Bone marrow (tissue), 2 donors: ENCODE measurements around the gene PGC.

ENCODE experiments used
- DNase-seq, 2 donors: peaks; one replicate each; lab custom pipeline; 2025; lab: John Stamatoyannopoulos, UW

PGC gene

DNA sequence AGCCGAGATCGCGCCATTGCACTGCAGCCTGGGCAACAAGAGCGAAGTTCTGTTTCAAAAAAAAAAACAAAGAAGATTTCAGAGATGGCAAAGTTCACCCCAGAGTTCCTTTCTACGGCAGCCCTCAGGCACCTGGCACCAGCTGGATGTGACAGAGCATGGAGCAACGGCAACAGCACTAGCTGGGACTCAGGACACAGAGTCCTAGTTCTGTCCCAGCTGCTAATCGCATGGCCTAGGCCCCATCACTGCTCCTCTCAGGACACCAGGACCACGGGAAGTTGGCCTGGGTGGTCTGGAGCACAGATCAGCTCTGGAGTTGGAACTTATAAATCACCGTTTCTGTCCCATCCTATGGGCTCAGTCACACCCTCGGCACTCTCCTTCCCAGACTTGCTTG is 1.1 kb downstream of the PGC start:
- no peak for DNase-seq

DNA sequence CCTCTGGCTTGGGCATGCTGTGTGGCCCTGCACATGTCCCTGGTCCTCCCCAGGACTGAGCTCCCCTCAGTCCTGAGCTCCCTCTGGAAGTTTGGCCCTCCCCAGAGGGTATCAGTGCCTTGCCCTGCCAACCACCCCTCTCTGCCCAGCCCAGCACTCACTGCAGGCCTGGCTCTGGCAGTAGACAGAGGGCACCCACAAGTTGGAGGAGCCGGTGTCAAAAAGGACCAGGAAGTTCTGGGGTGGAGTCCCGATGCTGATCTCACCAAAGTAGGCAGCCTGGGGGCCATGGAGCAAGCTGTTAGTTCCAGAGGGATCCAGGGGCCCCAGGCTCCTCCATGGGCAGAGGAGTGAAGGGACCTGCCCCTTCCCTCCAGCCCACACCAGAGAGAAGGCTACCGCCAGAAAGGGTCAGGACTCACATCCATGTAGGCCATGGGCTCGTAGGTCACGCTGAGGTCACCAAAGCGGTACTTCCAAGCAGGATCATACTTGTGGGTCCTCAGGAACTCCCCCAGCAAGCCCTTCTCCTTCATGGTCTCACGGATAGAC is 2.9 kb downstream of the PGC start:
- no peak for DNase-seq

- DNase-seq, result no peak
Observed at GRCh38 chr6:41743406-41744235, 3.6 kb downstream of the PGC start.

GRCh38 chr6:41741625-41742490 is 5.3 kb downstream of the PGC start:
- no peak for DNase-seq

GRCh38 chr6:41740366-41741162 is 6.6 kb downstream of the PGC start:
- DNase-seq, result no peak

GRCh38 chr6:41739041-41739440 is 8.2 kb downstream of the PGC start:
- DNase-seq, result no peak

DNA sequence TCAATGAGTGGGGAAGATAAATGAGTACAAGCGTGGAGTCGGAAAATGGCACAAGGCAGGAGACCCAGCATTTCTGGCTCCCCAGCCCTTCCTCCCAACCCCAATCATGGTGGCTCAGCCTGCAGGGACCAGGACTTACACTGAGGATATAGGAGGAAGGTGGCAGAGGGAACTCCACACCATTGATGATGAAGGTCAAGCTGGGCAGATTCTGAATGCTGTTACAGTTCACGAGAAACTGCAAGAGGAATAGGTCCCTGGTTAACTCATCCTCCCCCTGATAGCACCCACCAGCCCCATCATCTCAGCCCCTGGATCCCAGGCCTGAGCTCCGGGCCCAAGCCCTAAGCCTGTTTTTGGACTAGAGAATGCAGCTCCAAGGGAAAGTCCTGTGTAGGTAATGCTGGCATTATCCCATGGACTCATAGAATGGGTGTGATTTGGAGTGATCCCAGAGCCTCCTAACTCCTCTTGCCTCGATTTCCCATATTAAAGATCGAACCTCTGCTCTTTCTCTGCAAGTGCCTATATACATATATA is 9.5 kb downstream of the PGC start:
- no peak for DNase-seq

- DNase-seq, result no peak
Observed at GRCh38 chr6:41736800-41737555, 10.2 kb downstream of the PGC start.

- DNase-seq, result no peak
Observed at GRCh38 chr6:41736186-41736733, 10.9 kb downstream of the PGC start.

- DNase-seq, result peak; percentile 79 to 91
Observed at GRCh38 chr6:41735427-41736185, 11.6 kb downstream of the PGC start, which contains the start of gene TFEB. TFEB (minus strand) TSS chr6:41735608; CDS start chr6:41691213, 44,395 bp downstream.

- peak; percentile 26 to 61 for DNase-seq
Observed at GRCh38 chr6:41734666-41735426, 12.4 kb downstream of the PGC start.

DNA sequence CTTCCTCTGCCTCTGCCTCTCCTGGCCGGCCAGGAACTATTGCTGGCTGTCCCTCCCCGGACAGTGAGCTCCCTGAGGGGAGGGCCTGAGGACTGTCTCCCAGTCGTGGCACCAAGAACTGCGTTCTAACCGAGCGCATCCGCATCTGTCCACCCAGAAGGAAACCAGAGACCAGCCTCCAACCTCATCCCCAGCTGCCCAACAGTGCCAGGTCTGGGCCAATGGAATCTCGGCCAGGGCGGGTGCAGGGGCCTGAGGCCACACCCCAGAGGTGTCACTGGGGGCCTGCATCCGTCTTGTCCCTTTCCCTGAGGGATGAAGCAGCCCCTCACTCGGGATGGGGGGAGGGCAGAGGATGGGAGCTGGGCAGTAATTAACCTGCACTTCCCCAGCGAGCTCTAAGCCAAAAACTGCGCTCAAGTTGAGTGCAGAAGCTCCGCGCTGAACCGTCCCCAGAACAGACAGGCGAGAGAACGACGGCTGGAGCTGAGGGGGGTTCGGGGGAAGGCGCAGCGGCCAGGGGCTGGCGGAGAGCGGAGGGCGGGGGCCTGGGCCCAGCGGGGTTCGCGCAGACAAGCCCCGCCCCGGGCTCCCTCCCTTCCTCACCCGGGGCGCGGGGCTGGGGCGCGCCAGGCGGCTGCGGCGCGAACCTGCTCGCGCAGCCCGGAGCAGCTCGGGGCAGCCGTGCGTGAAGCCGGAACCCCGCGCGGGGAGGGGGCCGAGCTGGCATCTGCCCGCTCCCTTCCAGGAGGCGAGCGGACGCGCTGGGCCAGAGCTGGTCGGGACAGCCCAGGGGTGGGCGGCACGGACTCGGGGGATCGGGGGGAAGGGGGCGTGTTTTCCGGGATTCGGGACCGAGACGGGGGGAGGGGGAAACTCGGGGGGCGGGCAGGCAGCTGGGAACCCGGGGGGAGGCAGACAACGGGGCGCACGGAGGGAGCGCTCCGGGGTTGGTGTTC is 13.2 kb downstream of the PGC start:
- DNase-seq, result peak; percentile 61 to 64

DNA sequence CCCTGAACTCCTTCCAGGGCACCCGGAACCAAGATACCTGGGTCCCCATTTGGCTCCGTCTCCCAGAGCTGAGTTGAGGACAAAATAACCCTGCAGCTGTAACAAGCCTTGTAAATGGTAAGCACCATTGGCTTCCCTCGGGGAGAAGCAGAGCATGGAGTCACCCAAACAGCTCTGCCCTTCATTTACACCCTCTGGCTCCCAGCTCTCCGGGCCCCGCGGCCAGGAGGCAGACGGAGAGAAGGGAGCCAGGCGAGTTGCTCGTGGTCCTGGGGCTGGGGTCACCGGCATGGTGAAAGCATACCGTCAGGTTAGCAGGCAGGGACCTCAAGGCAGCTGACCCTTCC is 13.9 kb downstream of the PGC start:
- DNase-seq, result no peak

- DNase-seq, result no peak
Observed at GRCh38 chr6:41732591-41733359, 14.4 kb downstream of the PGC start.

DNA sequence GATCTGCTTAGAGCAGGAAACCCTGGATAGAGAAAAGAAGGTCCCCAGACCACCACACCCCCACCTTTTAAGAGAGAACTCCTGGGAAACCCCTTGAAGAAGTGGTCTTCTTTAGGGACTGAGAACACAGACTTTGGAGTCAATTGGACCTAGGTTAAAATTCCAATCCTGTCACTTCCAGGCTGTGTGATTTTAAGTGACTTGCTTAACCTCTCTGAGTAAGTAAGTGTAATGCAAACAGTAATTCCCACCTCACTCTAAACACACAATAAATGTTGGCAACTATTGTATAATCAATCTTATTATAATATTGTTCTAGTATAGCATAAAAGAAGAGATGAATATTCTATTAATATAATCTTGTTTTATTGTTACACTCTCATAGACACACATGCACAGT is 15.0 kb downstream of the PGC start:
- DNase-seq, result no peak

DNA sequence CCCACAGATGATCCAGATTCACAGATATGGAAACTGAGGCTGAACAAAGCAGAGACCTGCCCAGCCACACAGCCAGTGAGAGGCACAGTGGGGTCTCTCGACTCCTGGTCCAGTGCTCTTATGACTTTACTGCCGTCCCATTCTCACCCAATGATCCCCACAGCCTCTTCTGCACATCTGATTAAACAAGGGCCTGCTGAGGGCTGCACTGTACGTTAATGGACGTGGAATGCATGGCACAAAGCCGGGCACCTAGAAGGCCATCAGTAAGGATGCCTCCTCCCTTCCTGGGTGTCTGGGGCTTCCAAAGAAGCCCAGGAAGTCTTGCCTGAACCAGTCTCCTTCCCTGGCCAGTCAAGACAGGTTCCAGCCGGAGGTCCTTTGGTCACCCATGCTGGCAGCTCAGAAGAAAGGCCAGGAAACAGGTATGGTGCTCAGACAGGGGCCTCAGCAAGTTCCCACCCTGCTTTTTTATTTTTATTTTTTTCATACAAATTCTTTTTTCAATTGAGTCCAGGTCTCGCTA is 15.6 kb downstream of the PGC start:
- no peak for DNase-seq
